Left forelimb (tissue), 1 donor: ENCODE data around the gene HLA-DPB1.
"Not testable (repeated sequence)": the region's sequence is repeated elsewhere in the genome, so short reads cannot be mapped to it uniquely, and the experiment has no call there.

Source experiments
- DNase-seq: peaks from one replicate; pipeline ENCODE4 v3.0.0-alpha.2; 2018; ENCODE audit warnings: low spot score

The HLA-DPB1 gene

GRCh38 chr6:33075568-33076405 lies at the start of gene HLA-DPB1:
TSS of gene HLA-DPB1 (plus strand) at chr6:33075990. CDS start at chr6:33076042, 52 bp downstream.
- DNase-seq: no peak

- no peak for DNase-seq
Measured at GRCh38 chr6:33028220-33028849, 47.5 kb upstream of the HLA-DPB1 start.

GRCh38 chr6:33029328-33030184 lies 46.2 kb upstream of the HLA-DPB1 start:
- DNase-seq: no peak

GRCh38 chr6:33030245-33030644 lies 45.5 kb upstream of the HLA-DPB1 start:
- DNase-seq: no peak

GRCh38 chr6:33034554-33034953 lies 41.2 kb upstream of the HLA-DPB1 start:
- DNase-seq: no peak

GRCh38 chr6:33036535-33036934 lies 39.3 kb upstream of the HLA-DPB1 start:
- no peak for DNase-seq

GRCh38 chr6:33040157-33040556 lies 35.6 kb upstream of the HLA-DPB1 start:
- no peak for DNase-seq

GRCh38 chr6:33049323-33050013 lies 26.3 kb upstream of the HLA-DPB1 start:
- no peak for DNase-seq

GRCh38 chr6:33050014-33050810 lies 25.6 kb upstream of the HLA-DPB1 start:
- no peak for DNase-seq

- no peak for DNase-seq
Measured at GRCh38 chr6:33052627-33053026, 23.2 kb upstream of the HLA-DPB1 start.

GRCh38 chr6:33053230-33053629 lies 22.6 kb upstream of the HLA-DPB1 start:
- no peak for DNase-seq

GRCh38 chr6:33057222-33058150 lies 18.3 kb upstream of the HLA-DPB1 start:
- DNase-seq: no peak

GRCh38 chr6:33061987-33062386 lies 13.8 kb upstream of the HLA-DPB1 start:
- no peak for DNase-seq

GRCh38 chr6:33063435-33063834 lies 12.4 kb upstream of the HLA-DPB1 start:
- DNase-seq: not testable (repeated sequence)

- no peak for DNase-seq
Measured at GRCh38 chr6:33064723-33065122, 11.1 kb upstream of the HLA-DPB1 start.

- DNase-seq: no peak
Measured at GRCh38 chr6:33065312-33065711, 10.5 kb upstream of the HLA-DPB1 start.

- DNase-seq: no peak
Measured at GRCh38 chr6:33066917-33067521, 8.8 kb upstream of the HLA-DPB1 start.

GRCh38 chr6:33069021-33069738 lies 6.6 kb upstream of the HLA-DPB1 start:
- no peak for DNase-seq

- no peak for DNase-seq
Measured at GRCh38 chr6:33070909-33071308, 4.9 kb upstream of the HLA-DPB1 start.
